Fibroblast of lung (primary cell): Measurements from ENCODE around the gene NDOR1. TPM values are rescaled to one million over a fixed set of nuclear protein-coding genes. Genes with fewer than 3 reads are reported as not detected.

Experiments
- DNase-seq, 2 donors: peaks; one replicate each; pipeline versions ENCODE4 v3.0.0 to v3.0.0-alpha.2; 2010; ENCODE audit warnings: low read depth in 2 of 2
- H2AFZ ChIP-seq: 2 replicates; pipeline ENCODE4 v1.5.1; 2012; ENCODE audit warnings: low read length, control low read depth, inconsistent platforms
- H3K27ac ChIP-seq: 2 replicates; pipeline ENCODE4 v1.5.1; 2011; ENCODE audit warnings: low read length, control low read depth; ENCODE audit not compliant: insufficient read depth
- H3K27me3 ChIP-seq: 2 replicates; pipeline ENCODE4 v1.5.1; 2011; ENCODE audit warnings: mild to moderate bottlenecking, low read length; ENCODE audit not compliant: control insufficient read depth, insufficient read depth
- H3K36me3 ChIP-seq: 2 replicates; pipeline ENCODE4 v1.5.1; 2011; ENCODE audit warnings: low read length; ENCODE audit not compliant: control insufficient read depth, insufficient read depth
- H3K4me1 ChIP-seq: 2 replicates; pipeline ENCODE4 v1.5.1; 2011; ENCODE audit warnings: low read length; ENCODE audit not compliant: control insufficient read depth, insufficient read depth; ENCODE audit errors: extremely low read depth
- H3K4me2 ChIP-seq: 2 replicates; pipeline ENCODE4 v1.5.1; 2011; ENCODE audit warnings: low read length, control low read depth; ENCODE audit not compliant: insufficient read depth; ENCODE audit errors: extremely low read depth
- H3K4me3 ChIP-seq, 4 experiments: fragments of 200-600 bp in 1 of 4; sonication (generic) in 1 of 4; replicated peaks in 1 of 4; 2 replicates each; pipeline ENCODE4 v1.5.1; 2011 to 2016; ENCODE audit warnings: low read length in 4 of 4, low read depth in 3 of 4, mild to moderate bottlenecking in 3 of 4, control low read depth in 2 of 4, inconsistent platforms in 1 of 4, mixed read lengths in 1 of 4; ENCODE audit not compliant: insufficient read depth in 1 of 4; ENCODE audit errors: control extremely low read depth in 1 of 4
- H3K79me2 ChIP-seq: 2 replicates; pipeline ENCODE4 v1.5.1; 2012; ENCODE audit warnings: mild to moderate bottlenecking, low read length, inconsistent platforms; ENCODE audit not compliant: control insufficient read depth, insufficient read depth
- H3K9ac ChIP-seq: 2 replicates; pipeline ENCODE4 v1.5.1; 2011; ENCODE audit warnings: mild to moderate bottlenecking, low read length, control low read depth; ENCODE audit not compliant: insufficient read depth
- H3K9me3 ChIP-seq: 2 replicates; pipeline ENCODE4 v1.5.1; 2012; ENCODE audit warnings: low read depth, low read length; ENCODE audit not compliant: control insufficient read depth, insufficient read depth
- H4K20me1 ChIP-seq: 2 replicates; pipeline ENCODE4 v1.5.1; 2011; ENCODE audit warnings: low read length; ENCODE audit not compliant: control insufficient read depth, insufficient read depth; ENCODE audit errors: extremely low read depth
- EZH2 ChIP-seq: IDR thresholded peaks from 2 replicates; pipeline ENCODE4 v1.5.1; 2012; ENCODE audit warnings: low read length, control low read depth, mild to moderate bottlenecking; ENCODE audit errors: missing control alignments
- polyA plus RNA-seq, 2 donors: library from polyadenylated mRNA; depleted of rRNA in 1 of 2; stranded (reverse) in 1 of 2; unstranded in 1 of 2; fragments of >200 nt; gene quantifications; 2 replicates each; pipeline ENCODE4 v1.2.1, GENCODE V29; 2011 to 2012; ENCODE audit warnings: missing spikeins in 1 of 2
- total RNA-seq: library from RNA; depleted of rRNA; stranded (reverse); fragments of >200 nt; gene quantifications from 2 replicates; pipeline ENCODE4 v1.2.1, GENCODE V29; 2014
- TF ChIP-seq, protein P1 (sequence below), 2 donors: IDR thresholded peaks in 1 of 2; conservative IDR thresholded peaks in 1 of 2; 1 replicate in 1 of 2; 2 replicates in 1 of 2; pipeline ENCODE4 v1.5.1; 2011 to 2012; ENCODE audit warnings: low read length in 2 of 2, control low read depth in 1 of 2, inconsistent platforms in 1 of 2, low read depth in 1 of 2, mild to moderate bottlenecking in 1 of 2

The NDOR1 gene
- total and polyA plus RNA-seq, 2 donors (not counting 1 experiment from before 2014, with no cell fraction given) = 2.4 to 3.1 TPM

DNA sequence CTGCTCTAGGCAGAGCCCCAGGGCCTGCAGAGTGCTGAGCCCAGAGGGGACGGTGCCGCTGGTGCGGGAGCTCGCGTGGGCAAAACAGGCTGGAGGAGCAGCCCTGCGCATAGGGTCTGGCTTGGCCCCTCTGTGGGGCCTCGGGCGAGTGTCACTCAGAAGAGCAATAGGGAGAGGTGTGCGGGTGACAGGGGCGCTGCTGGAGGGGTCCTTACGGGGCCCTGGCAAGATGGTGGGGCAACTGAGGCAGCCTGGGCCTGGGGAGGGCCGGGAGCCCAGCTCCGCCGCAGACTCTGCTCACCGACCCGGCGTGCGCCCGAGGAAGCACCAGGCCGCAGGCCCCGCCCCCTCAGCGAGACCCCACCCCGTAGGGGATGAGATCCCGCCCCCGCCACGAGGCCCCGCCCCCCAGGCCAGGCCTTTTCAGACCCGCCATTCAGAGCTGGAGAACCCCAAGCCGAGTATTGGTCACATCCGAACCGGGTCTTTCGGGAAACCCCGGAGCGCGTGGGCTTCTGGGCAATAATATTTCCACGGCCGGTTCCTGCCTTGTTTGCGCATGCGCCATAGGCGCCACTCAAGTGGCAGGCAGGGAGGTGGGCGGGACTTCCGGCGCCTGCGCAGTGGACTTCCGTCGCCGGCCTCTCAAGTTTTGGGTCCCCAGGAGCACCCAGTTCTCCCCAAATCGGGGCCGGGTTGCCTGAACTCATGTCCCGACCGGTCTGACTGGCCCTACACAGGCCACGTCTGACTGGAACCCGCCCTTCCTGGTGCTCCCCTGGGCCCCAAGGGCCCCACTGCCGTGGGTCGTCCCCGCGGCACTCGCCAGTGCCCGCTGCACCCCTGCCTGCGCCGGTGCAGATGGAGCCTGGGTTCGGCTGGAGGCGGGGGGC is 17.8 kb downstream of the NDOR1 start:
- H3K9me3 ChIP-seq = no peaks in the 10 kb centered on the region
- H3K36me3 ChIP-seq = peaks cover 3% of the 10 kb centered on the region
- H3K27ac ChIP-seq = peak overlapping the region; percentile 62
- H2AFZ ChIP-seq = peak overlapping the region; percentile 32
- peaks cover 8% of the 10 kb centered on the region for H3K4me1 ChIP-seq
- peak overlapping the region; percentile 82 for H3K4me2 ChIP-seq
- peak overlapping the region; percentile 58 to 81 (median 62) for H3K4me3 ChIP-seq
- peak overlapping the region; percentile 77 for H3K9ac ChIP-seq
- H3K79me2 ChIP-seq = no peaks in the 10 kb centered on the region
- no peak for TF ChIP-seq EZH2
- TF ChIP-seq, protein P1, sequence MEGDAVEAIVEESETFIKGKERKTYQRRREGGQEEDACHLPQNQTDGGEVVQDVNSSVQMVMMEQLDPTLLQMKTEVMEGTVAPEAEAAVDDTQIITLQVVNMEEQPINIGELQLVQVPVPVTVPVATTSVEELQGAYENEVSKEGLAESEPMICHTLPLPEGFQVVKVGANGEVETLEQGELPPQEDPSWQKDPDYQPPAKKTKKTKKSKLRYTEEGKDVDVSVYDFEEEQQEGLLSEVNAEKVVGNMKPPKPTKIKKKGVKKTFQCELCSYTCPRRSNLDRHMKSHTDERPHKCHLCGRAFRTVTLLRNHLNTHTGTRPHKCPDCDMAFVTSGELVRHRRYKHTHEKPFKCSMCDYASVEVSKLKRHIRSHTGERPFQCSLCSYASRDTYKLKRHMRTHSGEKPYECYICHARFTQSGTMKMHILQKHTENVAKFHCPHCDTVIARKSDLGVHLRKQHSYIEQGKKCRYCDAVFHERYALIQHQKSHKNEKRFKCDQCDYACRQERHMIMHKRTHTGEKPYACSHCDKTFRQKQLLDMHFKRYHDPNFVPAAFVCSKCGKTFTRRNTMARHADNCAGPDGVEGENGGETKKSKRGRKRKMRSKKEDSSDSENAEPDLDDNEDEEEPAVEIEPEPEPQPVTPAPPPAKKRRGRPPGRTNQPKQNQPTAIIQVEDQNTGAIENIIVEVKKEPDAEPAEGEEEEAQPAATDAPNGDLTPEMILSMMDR (conservative IDR thresholded peaks at IDR 0.05 in 1 of 2, IDR thresholded peaks at IDR 0.05 in 1 of 2; ENCODE audit: low read depth in 1 of 2, low read length in 2 of 2) = no peak
- no peaks in the 10 kb centered on the region for H4K20me1 ChIP-seq
- DNase-seq = peak; percentile 92 to 98
- no peaks in the 10 kb centered on the region for H3K27me3 ChIP-seq

DNA sequence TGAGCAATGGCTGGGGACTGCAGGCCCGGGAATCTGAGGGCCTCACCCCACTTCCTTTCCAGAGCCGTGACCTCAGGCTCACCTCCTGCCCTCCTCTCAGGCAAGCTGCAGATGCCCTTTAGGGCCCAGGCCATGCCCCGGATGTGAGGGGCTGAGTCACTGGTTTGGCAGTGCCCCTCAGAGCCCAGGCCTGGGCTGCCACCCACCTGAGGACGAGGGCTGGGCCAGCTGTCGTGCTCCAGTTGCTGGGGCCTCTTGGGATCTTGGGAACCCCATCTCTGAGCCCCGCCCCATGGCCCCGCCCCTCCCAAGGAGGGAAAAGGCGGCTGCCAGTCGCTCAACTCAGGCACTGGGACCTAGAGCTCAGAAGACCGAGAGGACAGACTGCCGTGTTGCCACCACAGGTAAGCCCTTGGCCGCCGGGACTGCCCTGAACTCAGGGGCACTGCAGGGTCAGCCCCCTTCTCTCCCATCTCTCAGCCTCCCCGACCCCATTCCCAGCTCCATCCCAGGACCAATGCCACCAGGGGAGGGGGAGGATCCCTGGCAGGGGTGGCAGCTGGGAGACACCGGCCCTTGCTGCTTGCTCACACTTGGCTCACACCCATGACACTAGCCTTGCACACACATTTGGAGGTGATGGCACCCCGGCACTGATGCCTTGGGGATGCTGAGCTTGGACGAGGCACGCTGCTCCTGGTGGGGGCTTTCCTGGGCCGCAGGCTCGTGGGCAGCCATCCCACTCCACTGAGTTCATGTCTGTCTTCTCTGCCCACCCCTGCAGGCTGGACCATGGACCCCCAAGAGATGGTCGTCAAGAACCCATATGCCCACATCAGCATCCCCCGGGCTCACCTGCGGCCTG is 19.6 kb downstream of the NDOR1 start, which contains the start of gene CYSRT1:
Gene CYSRT1 (plus strand): TSS at position 345 of the 865 bp plus-strand sequence. CDS start 448 bp downstream, at position 793.
- Histone ChIP-seq H2AFZ (no peak within 1 kb of the TSS), H3K27ac (peak within 1 kb of the TSS; percentile 62), H3K4me1 (peaks cover 3% of the 10 kb centered on the region), H3K27me3 (no peaks in the 10 kb centered on the region), H3K9ac (peak within 1 kb of the TSS; percentile 77), H3K36me3 (no peaks in the 10 kb centered on the region), H3K4me2 (peak within 1 kb of the TSS; percentile 73), H3K4me3 (peak within 1 kb of the TSS; percentile 58 to 81 (median 62)), H3K79me2 (no peaks in the 10 kb centered on the region), H4K20me1 (no peaks in the 10 kb centered on the region), H3K9me3 (no peaks in the 10 kb centered on the region)
- no peak for TF ChIP-seq EZH2
- TF ChIP-seq, protein P1 (conservative IDR thresholded peaks at IDR 0.05 in 1 of 2, IDR thresholded peaks at IDR 0.05 in 1 of 2; ENCODE audit: low read depth in 1 of 2, low read length in 2 of 2) = no peak
- no peak for DNase-seq
